HG03558 (cell line): Measurements from ENCODE around the gene RBM15B.

Source experiments
- ATAC-seq: cut with Tn5 transposase; IDR thresholded peaks from one replicate; pipeline ENCODE4 v1.9.1; 2021; ENCODE audit warnings: moderate number of reproducible peaks; ENCODE audit not compliant: unreplicated experiment; ENCODE audit errors: extremely low read depth

RBM15B gene

DNA sequence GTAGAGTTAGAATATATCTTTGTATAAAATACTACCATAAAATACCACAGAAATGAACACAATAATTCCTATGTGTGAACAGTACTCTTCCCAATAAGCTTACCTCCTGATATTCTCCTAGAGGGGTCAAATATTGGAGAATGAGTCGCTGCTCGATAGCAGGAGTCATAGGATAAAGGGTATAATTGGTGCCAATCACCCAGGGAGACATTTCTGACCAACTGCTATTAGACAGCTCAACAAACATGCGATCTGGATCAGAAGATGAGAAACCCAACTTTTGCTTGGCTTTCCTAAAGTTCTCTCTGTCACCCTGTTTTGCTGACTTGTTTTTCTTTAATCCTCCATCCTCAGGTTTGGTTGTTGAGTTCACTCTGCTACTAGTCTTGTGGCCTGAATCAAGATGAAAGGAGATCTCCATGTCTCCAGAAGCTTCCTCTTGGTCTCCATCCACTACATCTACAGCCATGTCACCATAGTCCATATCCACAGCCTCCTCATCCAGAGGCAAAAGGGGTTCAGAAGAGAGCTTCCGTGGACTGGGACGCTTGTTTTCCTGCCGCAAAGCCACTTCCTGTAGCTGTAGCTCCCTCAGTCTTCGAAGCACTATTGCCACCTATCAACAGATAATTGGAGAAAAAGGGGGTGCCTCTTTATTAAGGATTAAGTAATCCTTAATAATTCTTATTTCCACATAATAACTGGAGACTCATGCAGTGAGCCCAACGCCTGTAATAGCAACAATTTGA, 50.4 kb downstream of the RBM15B start:
- no peak for ATAC-seq

DNA sequence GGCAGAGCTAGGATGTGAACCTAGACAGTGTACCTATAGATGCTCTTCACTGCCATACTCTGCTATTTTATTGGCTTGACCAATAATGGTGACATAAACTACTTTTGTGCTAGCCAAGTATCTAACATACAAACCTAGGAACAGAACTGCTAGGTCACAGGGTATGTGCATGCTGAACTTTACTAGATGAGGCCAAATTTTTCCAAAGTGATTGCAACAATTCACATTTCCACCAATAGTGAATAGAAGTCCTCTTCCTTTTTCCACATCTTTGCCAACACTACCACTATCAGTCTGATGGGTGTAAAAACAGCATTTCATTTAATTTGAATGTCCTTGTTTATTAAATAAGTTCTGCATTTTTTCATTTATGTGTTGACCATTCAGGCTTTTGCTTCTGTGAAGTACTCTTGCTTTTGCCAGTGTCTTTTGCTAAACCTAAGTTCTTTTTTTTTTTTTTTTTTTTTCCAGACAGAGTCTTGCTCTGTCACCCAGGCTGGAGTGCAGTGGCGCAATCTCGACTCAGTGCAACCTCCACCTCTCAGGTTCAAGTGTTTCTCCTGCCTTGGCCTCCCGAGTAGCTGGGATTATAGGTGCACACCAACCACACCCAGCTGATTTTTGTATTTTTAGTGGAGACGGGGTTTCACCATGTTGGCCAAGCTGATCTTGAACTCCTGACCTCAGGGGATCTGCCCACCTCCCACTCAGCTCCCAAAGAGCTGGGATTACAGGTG, 54.6 kb downstream of the RBM15B start:
- ATAC-seq = no peak
